A549 (cell line): Measurements from ENCODE around the gene CEP162.

Experiments used
- BHLHE40 ChIP-seq: IDR thresholded peaks from 2 replicates; pipeline ENCODE4 v1.6.1; 2012; ENCODE audit warnings: low read depth, low read length, inconsistent platforms
- EP300 ChIP-seq, 2 experiments: fragments of >200 bp; sonication (Bioruptor Twin); formaldehyde crosslinking; IDR thresholded peaks; 2 replicates in 1 of 2; 3 replicates in 1 of 2; pipeline ENCODE4 v1.6.1; 2016 to 2017
- HDAC2 ChIP-seq: fragments of 200-600 bp; sonication (generic); IDR thresholded peaks from 2 replicates; pipeline ENCODE4 v1.6.1; 2016
- KDM1A ChIP-seq: fragments of 200-600 bp; sonication (generic); IDR thresholded peaks from 2 replicates; pipeline ENCODE4 v1.6.1; 2016; ENCODE audit warnings: low read depth, mild to moderate bottlenecking
- MYC ChIP-seq: IDR thresholded peaks from 2 replicates; pipeline ENCODE4 v1.6.1; 2012; ENCODE audit warnings: mild to moderate bottlenecking, inconsistent platforms, low read length, improper control_type of control experiment, borderline replicate concordance
- POLR2A ChIP-seq: IDR thresholded peaks from 2 replicates; pipeline ENCODE4 v1.6.1; 2012; ENCODE audit warnings: mild to moderate bottlenecking, low read length
- SMC3 ChIP-seq: fragments of >200 bp; sonication (Bioruptor Twin); formaldehyde crosslinking; IDR thresholded peaks from 3 replicates; pipeline ENCODE4 v1.6.1; 2018; ENCODE audit warnings: inconsistent platforms
- SREBF2 ChIP-seq: fragments of 450-650 bp; IDR thresholded peaks from 2 replicates; pipeline ENCODE4 v1.6.1; 2014; ENCODE audit warnings: mild to moderate bottlenecking, moderate library complexity
- TF ChIP-seq, protein P1 (sequence below): fragments of 200-600 bp; sonication (generic); IDR thresholded peaks from 2 replicates; pipeline ENCODE4 v1.6.1; 2016; ENCODE audit warnings: antibody characterized with exemption, mild to moderate bottlenecking, moderate library complexity
- TF ChIP-seq, protein P2 (sequence below): IDR thresholded peaks from 2 replicates; pipeline ENCODE4 v1.6.1; 2012; ENCODE audit warnings: low read depth, borderline replicate concordance
- TF ChIP-seq, protein P3 (sequence below): fragments of >200 bp; sonication (Bioruptor Twin); formaldehyde crosslinking; IDR thresholded peaks from 3 replicates; pipeline ENCODE4 v1.5.1; 2016
- TF ChIP-seq, protein P4 (sequence below): IDR thresholded peaks from 2 replicates; pipeline ENCODE4 v1.6.1; 2012
- TF ChIP-seq, protein P5 (sequence below): fragments of 150-350 bp; IDR thresholded peaks from 2 replicates; pipeline ENCODE4 v1.6.1; 2014; ENCODE audit warnings: low read depth, mild to moderate bottlenecking, low read length

DNA sequence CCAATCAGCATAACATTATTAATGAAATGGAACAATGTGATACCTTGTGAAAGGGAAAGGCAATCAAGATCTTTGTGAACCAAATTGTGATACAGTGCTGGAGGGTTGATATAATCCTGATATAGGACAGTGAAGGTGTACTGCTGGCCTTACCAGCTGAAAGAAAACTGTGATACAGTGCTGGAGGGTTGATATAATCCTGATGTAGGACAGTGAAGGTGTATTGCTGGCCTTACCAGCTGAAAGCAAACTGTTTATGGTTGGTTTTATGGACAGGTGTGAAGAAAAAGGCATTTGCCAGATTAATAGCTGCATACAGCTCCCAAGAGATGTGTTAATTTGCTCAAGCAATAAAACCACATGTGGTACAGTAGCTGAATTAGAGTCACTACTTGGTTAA lies 119.9 kb downstream of the CEP162 start:
- no peak for TF ChIP-seq MYC
- TF ChIP-seq, protein P1, sequence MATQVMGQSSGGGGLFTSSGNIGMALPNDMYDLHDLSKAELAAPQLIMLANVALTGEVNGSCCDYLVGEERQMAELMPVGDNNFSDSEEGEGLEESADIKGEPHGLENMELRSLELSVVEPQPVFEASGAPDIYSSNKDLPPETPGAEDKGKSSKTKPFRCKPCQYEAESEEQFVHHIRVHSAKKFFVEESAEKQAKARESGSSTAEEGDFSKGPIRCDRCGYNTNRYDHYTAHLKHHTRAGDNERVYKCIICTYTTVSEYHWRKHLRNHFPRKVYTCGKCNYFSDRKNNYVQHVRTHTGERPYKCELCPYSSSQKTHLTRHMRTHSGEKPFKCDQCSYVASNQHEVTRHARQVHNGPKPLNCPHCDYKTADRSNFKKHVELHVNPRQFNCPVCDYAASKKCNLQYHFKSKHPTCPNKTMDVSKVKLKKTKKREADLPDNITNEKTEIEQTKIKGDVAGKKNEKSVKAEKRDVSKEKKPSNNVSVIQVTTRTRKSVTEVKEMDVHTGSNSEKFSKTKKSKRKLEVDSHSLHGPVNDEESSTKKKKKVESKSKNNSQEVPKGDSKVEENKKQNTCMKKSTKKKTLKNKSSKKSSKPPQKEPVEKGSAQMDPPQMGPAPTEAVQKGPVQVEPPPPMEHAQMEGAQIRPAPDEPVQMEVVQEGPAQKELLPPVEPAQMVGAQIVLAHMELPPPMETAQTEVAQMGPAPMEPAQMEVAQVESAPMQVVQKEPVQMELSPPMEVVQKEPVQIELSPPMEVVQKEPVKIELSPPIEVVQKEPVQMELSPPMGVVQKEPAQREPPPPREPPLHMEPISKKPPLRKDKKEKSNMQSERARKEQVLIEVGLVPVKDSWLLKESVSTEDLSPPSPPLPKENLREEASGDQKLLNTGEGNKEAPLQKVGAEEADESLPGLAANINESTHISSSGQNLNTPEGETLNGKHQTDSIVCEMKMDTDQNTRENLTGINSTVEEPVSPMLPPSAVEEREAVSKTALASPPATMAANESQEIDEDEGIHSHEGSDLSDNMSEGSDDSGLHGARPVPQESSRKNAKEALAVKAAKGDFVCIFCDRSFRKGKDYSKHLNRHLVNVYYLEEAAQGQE: no peak
- TF ChIP-seq HDAC2: no peak
- TF ChIP-seq, protein P2, sequence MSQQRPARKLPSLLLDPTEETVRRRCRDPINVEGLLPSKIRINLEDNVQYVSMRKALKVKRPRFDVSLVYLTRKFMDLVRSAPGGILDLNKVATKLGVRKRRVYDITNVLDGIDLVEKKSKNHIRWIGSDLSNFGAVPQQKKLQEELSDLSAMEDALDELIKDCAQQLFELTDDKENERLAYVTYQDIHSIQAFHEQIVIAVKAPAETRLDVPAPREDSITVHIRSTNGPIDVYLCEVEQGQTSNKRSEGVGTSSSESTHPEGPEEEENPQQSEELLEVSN: no peak
- no peak for TF ChIP-seq POLR2A
- no peak for TF ChIP-seq BHLHE40
- TF ChIP-seq, protein P3, sequence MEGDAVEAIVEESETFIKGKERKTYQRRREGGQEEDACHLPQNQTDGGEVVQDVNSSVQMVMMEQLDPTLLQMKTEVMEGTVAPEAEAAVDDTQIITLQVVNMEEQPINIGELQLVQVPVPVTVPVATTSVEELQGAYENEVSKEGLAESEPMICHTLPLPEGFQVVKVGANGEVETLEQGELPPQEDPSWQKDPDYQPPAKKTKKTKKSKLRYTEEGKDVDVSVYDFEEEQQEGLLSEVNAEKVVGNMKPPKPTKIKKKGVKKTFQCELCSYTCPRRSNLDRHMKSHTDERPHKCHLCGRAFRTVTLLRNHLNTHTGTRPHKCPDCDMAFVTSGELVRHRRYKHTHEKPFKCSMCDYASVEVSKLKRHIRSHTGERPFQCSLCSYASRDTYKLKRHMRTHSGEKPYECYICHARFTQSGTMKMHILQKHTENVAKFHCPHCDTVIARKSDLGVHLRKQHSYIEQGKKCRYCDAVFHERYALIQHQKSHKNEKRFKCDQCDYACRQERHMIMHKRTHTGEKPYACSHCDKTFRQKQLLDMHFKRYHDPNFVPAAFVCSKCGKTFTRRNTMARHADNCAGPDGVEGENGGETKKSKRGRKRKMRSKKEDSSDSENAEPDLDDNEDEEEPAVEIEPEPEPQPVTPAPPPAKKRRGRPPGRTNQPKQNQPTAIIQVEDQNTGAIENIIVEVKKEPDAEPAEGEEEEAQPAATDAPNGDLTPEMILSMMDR: no peak
- no peak for TF ChIP-seq SMC3
- TF ChIP-seq, protein P4, sequence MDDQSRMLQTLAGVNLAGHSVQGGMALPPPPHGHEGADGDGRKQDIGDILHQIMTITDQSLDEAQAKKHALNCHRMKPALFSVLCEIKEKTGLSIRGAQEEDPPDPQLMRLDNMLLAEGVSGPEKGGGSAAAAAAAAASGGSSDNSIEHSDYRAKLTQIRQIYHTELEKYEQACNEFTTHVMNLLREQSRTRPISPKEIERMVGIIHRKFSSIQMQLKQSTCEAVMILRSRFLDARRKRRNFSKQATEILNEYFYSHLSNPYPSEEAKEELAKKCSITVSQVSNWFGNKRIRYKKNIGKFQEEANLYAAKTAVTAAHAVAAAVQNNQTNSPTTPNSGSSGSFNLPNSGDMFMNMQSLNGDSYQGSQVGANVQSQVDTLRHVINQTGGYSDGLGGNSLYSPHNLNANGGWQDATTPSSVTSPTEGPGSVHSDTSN: no peak
- TF ChIP-seq SREBF2: no peak
- TF ChIP-seq, protein P5, sequence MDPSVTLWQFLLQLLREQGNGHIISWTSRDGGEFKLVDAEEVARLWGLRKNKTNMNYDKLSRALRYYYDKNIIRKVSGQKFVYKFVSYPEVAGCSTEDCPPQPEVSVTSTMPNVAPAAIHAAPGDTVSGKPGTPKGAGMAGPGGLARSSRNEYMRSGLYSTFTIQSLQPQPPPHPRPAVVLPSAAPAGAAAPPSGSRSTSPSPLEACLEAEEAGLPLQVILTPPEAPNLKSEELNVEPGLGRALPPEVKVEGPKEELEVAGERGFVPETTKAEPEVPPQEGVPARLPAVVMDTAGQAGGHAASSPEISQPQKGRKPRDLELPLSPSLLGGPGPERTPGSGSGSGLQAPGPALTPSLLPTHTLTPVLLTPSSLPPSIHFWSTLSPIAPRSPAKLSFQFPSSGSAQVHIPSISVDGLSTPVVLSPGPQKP: no peak
- no peak for TF ChIP-seq EP300 (IDR thresholded peaks at IDR 0.05)
- TF ChIP-seq KDM1A: no peak
